HepG2 (cell line): ENCODE results near the gene KIF26B. TPM values are rescaled to one million over a fixed set of nuclear protein-coding genes. Genes with fewer than 3 reads are reported as not detected.

Source experiments
- ATAC-seq: fragments of 200-7000 bp; cut with Tn5 transposase; 3 replicates; pipeline ENCODE4 v1.9.1; 2020; ENCODE audit warnings: mild to moderate bottlenecking, moderate library complexity
- BruUV-seq: library from RNA; stranded (reverse); fragments of 400-500 nt; replicated peaks from 2 replicates; lab custom pipeline; 2021; lab: Mats Ljungman, UMichigan
- CTCF ChIA-PET: fragments of 300-600 bp; formaldehyde crosslinking; extraction: SDS; loops from one replicate; lab custom pipeline; 2021; ENCODE audit warnings: low total read pairs, inconsistent platforms, low intra/inter-chr PET ratio; lab: Yijun Ruan, JAX
- POLR2A ChIA-PET: fragments of 350-600 bp; sonication (Branson Sonifier 250); formaldehyde crosslinking; loops from one replicate; lab custom pipeline; 2020; ENCODE audit warnings: antibody characterized with exemption, inconsistent platforms; lab: Yijun Ruan, JAX
- DNase-seq: peaks from one replicate; pipeline ENCODE4 v3.0.0-alpha.2; 2015; ENCODE audit warnings: low spot score
- FAIRE-seq: peaks from 3 replicates; lab custom pipeline; 2011; peaks lifted over from hg19 to GRCh38; lab: Jason Lieb, UNC
- H2AFZ ChIP-seq: one replicate; pipeline ENCODE4 v1.6.1; 2011; ENCODE audit warnings: low read length, inconsistent platforms
- H3K27ac ChIP-seq: fragments of 300-600 bp; 3 replicates; pipeline ENCODE4 v1.8.0; 2011; ENCODE audit warnings: mixed run types, mild to moderate bottlenecking, mixed read lengths, low read length, inconsistent platforms; ENCODE audit not compliant: insufficient read depth; ENCODE audit errors: extremely low read length
- H3K27me3 ChIP-seq, 2 experiments: fragments of 200-600 bp in 1 of 2; 2 replicates in 1 of 2; 3 replicates in 1 of 2; pipeline versions ENCODE4 v1.6.0 to v1.8.0; 2011; ENCODE audit warnings: low read length in 2 of 2, mild to moderate bottlenecking in 2 of 2, moderate library complexity in 2 of 2, inconsistent platforms in 1 of 2; ENCODE audit not compliant: insufficient read depth in 2 of 2, control insufficient read depth in 1 of 2
- H3K36me3 ChIP-seq, 2 experiments: fragments of 200-600 bp in 1 of 2; replicated peaks in 1 of 2; 2 replicates in 1 of 2; 3 replicates in 1 of 2; pipeline versions ENCODE4 v1.5.1 to v1.8.0; 2011; ENCODE audit warnings: low read length in 2 of 2, inconsistent platforms in 1 of 2; ENCODE audit not compliant: insufficient read depth in 2 of 2, control insufficient read depth in 1 of 2
- H3K4me1 ChIP-seq: 2 replicates; pipeline ENCODE4 v1.5.1; 2012; ENCODE audit warnings: low read length, inconsistent platforms; ENCODE audit not compliant: insufficient read depth
- H3K4me2 ChIP-seq: 2 replicates; pipeline ENCODE4 v1.6.0; 2011; ENCODE audit warnings: low read depth, low read length, inconsistent platforms
- H3K4me3 ChIP-seq, 3 experiments: fragments of 200-600 bp in 1 of 3; sonication (generic), shearing (Covaris generic) in 1 of 3; replicated peaks in 1 of 3; 2 replicates each; pipeline ENCODE4 v1.5.1; 2011 to 2016; ENCODE audit warnings: low read length in 3 of 3, inconsistent platforms in 2 of 3, low read depth in 2 of 3, mild to moderate bottlenecking in 2 of 3, control low read depth in 1 of 3, mixed read lengths in 1 of 3; ENCODE audit not compliant: insufficient read depth in 1 of 3
- H3K79me2 ChIP-seq: one replicate; pipeline ENCODE4 v1.6.1; 2011; ENCODE audit warnings: low read length, inconsistent platforms; ENCODE audit not compliant: insufficient read depth
- H3K9ac ChIP-seq: 2 replicates; pipeline ENCODE4 v1.6.0; 2011; ENCODE audit warnings: mild to moderate bottlenecking, low read depth, low read length, inconsistent platforms; ENCODE audit not compliant: insufficient read depth
- H3K9me3 ChIP-seq: 2 replicates; pipeline ENCODE4 v1.5.1; 2012; ENCODE audit warnings: mild to moderate bottlenecking, low read length
- H4K20me1 ChIP-seq: 2 replicates; pipeline ENCODE4 v1.6.0; 2011; ENCODE audit warnings: inconsistent platforms, mild to moderate bottlenecking, low read length, moderate library complexity; ENCODE audit not compliant: insufficient read depth
- CHCHD3 ChIP-seq: sonication (generic); formaldehyde crosslinking; IDR thresholded peaks from 2 replicates; pipeline ENCODE4 v1.8.0; 2022; ENCODE audit warnings: mild to moderate bottlenecking, missing genetic modification reagents, moderate library complexity
- KLF9 ChIP-seq: IDR thresholded peaks from 2 replicates; pipeline ENCODE4 v1.6.1; 2016; ENCODE audit warnings: low read depth
- NFYB ChIP-seq: sonication (generic); formaldehyde crosslinking; IDR thresholded peaks from 2 replicates; pipeline ENCODE4 v1.4.0; 2020; ENCODE audit warnings: missing genetic modification reagents
- SKI ChIP-seq: fragments of 450-650 bp; IDR thresholded peaks from one replicate; pipeline ENCODE4 v1.6.1; 2018; ENCODE audit warnings: mild to moderate bottlenecking; ENCODE audit not compliant: partially characterized antibody
- ZBTB3 ChIP-seq: sonication (generic); formaldehyde crosslinking; IDR thresholded peaks from 2 replicates; pipeline ENCODE4 v1.4.0; 2020; ENCODE audit warnings: low read depth, mild to moderate bottlenecking, moderate library complexity, missing genetic modification reagents, borderline replicate concordance
- ZNF614 ChIP-seq: IDR thresholded peaks from 2 replicates; pipeline ENCODE4 v1.6.1; 2018; ENCODE audit warnings: missing biosample characterization, missing genetic modification reagents, inconsistent platforms, borderline replicate concordance
- WGBS: methylation state at CpG from one replicate; pipeline ENCODE4 v1.1.6; 2017; ENCODE audit warnings: low lambda C conversion rate; 5-methylcytosine and 5-hydroxymethylcytosine counted together
- in situ Hi-C: cut with HindIII; loops from 2 replicates; pipeline ENCODE4 v1.10.0; 2017; ENCODE audit warnings: low pct_unique_long_range_greater_than_20kb; ENCODE audit not compliant: extremely low pct_ligation_motif_present
- intact Hi-C: fragments of 100-400 bp; cut with micrococcal nuclease; formaldehyde crosslinking; loops from one replicate; pipeline ENCODE4 v1.10.0; 2022; ENCODE audit not compliant: unreplicated experiment
- polyA plus RNA-seq, 8 experiments: library from polyadenylated mRNA; depleted of rRNA in 3 of 8; stranded (reverse) in 7 of 8; unstranded in 1 of 8; fragments of >200 nt; fragmentation: Illumina TruSeq in 4 of 8; extraction: Trizol in 4 of 8; gene quantifications; 2 replicates each; pipeline versions ENCODE4 v1.2.1 to v1.2.3, GENCODE V29; 2011 to 2016; ENCODE audit warnings: low read depth in 4 of 8, missing spikeins in 1 of 8, mixed read lengths in 1 of 8; ENCODE audit not compliant: insufficient read depth in 1 of 8
- total RNA-seq, 5 experiments: library from RNA; depleted of rRNA; stranded (reverse); fragments of >200 nt; fragmentation: Illumina TruSeq; extraction: Trizol; gene quantifications; 2 replicates each; pipeline ENCODE4 v1.2.3, GENCODE V29; 2016; ENCODE audit warnings: low read depth in 1 of 5
- TF ChIP-seq, protein P1 (sequence below): sonication (generic); formaldehyde crosslinking; IDR thresholded peaks from 2 replicates; pipeline ENCODE4 v1.4.0; 2020; ENCODE audit warnings: mild to moderate bottlenecking, missing genetic modification reagents
- TF ChIP-seq, protein P2 (sequence below): sonication (generic); formaldehyde crosslinking; IDR thresholded peaks from one replicate; pipeline ENCODE4 v1.5.1; 2020; ENCODE audit warnings: mild to moderate bottlenecking, missing genetic modification reagents; ENCODE audit errors: not compliant biosample characterization
- TF ChIP-seq, protein P3 (sequence below): IDR thresholded peaks from 2 replicates; pipeline ENCODE4 v1.6.1; 2012; ENCODE audit warnings: inconsistent platforms

KIF26B gene
- total and polyA plus RNA-seq, 2 of the 13 experiments (the other 11 are each of a cell fraction or from before 2014, with no cell fraction given): 0.08 to 0.09 TPM

DNA sequence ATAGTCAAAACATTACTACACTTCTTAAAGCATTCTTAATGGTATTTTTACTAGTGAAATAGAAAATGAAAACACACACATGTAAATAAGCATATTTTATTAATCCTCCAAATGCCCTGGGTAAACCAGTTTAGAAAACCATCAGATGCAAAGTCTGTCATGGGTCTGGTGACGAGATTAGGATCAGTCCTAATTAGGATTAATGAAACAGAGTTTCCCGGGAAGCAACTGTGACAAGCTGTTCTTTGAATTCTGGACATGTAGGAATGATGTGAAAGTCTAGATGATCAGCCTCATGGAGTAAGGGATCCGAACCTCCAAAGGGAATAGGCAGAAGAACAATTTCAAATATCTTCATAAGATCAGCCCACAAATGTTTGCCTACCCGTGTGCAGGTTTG is 250.2 kb downstream of the KIF26B start (continued):
- TF ChIP-seq, protein P1, sequence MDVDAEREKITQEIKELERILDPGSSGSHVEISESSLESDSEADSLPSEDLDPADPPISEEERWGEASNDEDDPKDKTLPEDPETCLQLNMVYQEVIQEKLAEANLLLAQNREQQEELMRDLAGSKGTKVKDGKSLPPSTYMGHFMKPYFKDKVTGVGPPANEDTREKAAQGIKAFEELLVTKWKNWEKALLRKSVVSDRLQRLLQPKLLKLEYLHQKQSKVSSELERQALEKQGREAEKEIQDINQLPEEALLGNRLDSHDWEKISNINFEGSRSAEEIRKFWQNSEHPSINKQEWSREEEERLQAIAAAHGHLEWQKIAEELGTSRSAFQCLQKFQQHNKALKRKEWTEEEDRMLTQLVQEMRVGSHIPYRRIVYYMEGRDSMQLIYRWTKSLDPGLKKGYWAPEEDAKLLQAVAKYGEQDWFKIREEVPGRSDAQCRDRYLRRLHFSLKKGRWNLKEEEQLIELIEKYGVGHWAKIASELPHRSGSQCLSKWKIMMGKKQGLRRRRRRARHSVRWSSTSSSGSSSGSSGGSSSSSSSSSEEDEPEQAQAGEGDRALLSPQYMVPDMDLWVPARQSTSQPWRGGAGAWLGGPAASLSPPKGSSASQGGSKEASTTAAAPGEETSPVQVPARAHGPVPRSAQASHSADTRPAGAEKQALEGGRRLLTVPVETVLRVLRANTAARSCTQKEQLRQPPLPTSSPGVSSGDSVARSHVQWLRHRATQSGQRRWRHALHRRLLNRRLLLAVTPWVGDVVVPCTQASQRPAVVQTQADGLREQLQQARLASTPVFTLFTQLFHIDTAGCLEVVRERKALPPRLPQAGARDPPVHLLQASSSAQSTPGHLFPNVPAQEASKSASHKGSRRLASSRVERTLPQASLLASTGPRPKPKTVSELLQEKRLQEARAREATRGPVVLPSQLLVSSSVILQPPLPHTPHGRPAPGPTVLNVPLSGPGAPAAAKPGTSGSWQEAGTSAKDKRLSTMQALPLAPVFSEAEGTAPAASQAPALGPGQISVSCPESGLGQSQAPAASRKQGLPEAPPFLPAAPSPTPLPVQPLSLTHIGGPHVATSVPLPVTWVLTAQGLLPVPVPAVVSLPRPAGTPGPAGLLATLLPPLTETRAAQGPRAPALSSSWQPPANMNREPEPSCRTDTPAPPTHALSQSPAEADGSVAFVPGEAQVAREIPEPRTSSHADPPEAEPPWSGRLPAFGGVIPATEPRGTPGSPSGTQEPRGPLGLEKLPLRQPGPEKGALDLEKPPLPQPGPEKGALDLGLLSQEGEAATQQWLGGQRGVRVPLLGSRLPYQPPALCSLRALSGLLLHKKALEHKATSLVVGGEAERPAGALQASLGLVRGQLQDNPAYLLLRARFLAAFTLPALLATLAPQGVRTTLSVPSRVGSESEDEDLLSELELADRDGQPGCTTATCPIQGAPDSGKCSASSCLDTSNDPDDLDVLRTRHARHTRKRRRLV (CRISPR knock-in tag): no peak
- no peak for TF ChIP-seq SKI
- no peak for TF ChIP-seq ZBTB3 (CRISPR knock-in tag)

DNA sequence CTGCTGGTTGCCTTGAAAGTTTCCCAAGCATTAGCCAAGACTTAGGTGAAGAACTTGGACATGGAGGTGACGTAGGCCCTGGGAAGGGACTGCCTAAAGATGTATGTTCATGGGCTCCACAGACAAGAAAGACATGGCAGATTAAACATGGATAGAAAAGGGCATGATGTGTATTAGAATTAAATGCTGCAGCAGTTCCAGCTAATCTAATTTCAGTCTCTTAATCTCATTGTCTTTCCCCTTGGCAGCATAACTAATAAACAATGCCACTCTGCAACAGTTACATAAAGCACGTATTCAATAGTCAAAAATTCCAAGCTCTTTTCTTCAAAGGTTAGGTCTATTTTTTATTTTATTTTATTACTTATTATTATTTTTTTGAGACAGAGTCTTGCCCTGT is 251.6 kb downstream of the KIF26B start:
- Histone ChIP-seq H3K9ac (no peak overlapping the region), H3K79me2 (no peaks in the 10 kb centered on the region), H2AFZ (no peak overlapping the region), H3K4me2 (no peak overlapping the region), H3K36me3 (no peaks in the 10 kb centered on the region), H3K27me3 (no peaks in the 10 kb centered on the region), H3K4me1 (peaks cover 55% of the 10 kb centered on the region), H3K27ac (no peak overlapping the region), H3K9me3 (no peaks in the 10 kb centered on the region), H3K4me3 (no peak overlapping the region), H4K20me1 (no peaks in the 10 kb centered on the region)
- ATAC-seq (no peak), DNase-seq (no peak), FAIRE-seq (no peak)
- BruUV-seq: no TSS peak
- 93% methylated on average over 2 of the region's 2 CpGs for WGBS
- intact Hi-C loops: no loop called here
- TF ChIP-seq KLF9 (CRISPR knock-in tag) (no peak), CHCHD3 (CRISPR knock-in tag) (no peak), NFYB (no peak), ZNF614 (CRISPR knock-in tag) (no peak)
- TF ChIP-seq, protein P2, sequence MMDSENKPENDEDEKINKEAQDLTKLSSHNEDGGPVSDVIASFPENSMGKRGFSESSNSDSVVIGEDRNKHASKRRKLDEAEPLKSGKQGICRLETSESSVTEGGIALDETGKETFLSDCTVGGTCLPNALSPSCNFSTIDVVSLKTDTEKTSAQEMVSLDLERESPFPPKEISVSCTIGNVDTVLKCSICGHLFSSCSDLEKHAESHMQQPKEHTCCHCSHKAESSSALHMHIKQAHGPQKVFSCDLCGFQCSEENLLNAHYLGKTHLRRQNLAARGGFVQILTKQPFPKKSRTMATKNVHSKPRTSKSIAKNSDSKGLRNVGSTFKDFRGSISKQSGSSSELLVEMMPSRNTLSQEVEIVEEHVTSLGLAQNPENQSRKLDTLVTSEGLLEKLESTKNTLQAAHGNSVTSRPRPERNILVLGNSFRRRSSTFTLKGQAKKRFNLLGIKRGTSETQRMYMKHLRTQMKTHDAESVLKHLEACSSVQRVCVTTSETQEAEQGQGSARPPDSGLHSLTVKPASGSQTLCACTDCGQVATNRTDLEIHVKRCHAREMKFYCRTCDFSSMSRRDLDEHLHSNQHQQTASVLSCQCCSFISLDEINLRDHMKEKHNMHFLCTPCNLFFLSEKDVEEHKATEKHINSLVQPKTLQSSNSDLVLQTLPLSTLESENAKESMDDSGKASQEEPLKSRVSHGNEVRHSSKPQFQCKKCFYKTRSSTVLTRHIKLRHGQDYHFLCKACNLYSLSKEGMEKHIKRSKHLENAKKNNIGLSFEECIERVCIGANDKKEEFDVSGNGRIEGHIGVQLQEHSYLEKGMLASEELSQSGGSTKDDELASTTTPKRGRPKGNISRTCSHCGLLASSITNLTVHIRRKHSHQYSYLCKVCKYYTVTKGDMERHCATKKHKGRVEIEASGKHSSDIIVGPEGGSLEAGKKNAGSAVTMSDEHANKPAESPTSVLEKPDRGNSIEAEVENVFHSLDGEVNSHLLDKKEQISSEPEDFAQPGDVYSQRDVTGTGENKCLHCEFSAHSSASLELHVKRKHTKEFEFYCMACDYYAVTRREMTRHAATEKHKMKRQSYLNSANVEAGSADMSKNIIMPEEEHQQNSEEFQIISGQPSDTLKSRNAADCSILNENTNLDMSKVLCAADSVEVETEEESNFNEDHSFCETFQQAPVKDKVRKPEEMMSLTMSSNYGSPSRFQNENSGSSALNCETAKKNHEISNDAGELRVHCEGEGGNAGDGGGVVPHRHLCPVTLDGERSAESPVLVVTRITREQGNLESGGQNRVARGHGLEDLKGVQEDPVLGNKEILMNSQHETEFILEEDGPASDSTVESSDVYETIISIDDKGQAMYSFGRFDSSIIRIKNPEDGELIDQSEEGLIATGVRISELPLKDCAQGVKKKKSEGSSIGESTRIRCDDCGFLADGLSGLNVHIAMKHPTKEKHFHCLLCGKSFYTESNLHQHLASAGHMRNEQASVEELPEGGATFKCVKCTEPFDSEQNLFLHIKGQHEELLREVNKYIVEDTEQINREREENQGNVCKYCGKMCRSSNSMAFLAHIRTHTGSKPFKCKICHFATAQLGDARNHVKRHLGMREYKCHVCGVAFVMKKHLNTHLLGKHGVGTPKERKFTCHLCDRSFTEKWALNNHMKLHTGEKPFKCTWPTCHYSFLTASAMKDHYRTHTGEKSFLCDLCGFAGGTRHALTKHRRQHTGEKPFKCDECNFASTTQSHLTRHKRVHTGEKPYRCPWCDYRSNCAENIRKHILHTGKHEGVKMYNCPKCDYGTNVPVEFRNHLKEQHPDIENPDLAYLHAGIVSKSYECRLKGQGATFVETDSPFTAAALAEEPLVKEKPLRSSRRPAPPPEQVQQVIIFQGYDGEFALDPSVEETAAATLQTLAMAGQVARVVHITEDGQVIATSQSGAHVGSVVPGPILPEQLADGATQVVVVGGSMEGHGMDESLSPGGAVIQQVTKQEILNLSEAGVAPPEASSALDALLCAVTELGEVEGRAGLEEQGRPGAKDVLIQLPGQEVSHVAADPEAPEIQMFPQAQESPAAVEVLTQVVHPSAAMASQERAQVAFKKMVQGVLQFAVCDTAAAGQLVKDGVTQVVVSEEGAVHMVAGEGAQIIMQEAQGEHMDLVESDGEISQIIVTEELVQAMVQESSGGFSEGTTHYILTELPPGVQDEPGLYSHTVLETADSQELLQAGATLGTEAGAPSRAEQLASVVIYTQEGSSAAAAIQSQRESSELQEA (CRISPR knock-in tag): no peak
- TF ChIP-seq, protein P3, sequence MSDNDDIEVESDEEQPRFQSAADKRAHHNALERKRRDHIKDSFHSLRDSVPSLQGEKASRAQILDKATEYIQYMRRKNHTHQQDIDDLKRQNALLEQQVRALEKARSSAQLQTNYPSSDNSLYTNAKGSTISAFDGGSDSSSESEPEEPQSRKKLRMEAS: no peak
- ChIA-PET POLR2A (no interaction called here), CTCF (no interaction called here)
- in situ Hi-C loops: no loop called here
